Panc1 (cell line): ENCODE measurements around the gene TRIM31. TPM values are rescaled to one million over a fixed set of nuclear protein-coding genes. Genes with fewer than 3 reads are reported as not detected.
A peak's percentile ranks its signal among the peaks of the same experiment; 100 is the strongest.

Experiments
- ATAC-seq: fragments of 200-7000 bp; cut with Tn5 transposase; 2 replicates; pipeline ENCODE4 v1.9.1; 2020; ENCODE audit warnings: mild to moderate bottlenecking, moderate library complexity
- BruUV-seq: library from RNA; stranded (reverse); fragments of 400-500 nt; replicated peaks from 2 replicates; lab custom pipeline; 2021; lab: Mats Ljungman, UMichigan
- CTCF ChIA-PET: fragments of 300-600 bp; sonication (Branson Sonifier 250); formaldehyde crosslinking; loops from one replicate; lab custom pipeline; 2022; ENCODE audit warnings: antibody characterized with exemption; lab: Charles Lee
- POLR2A ChIA-PET: fragments of 300-600 bp; sonication (Branson Sonifier 250); formaldehyde crosslinking; loops from one replicate; lab custom pipeline; 2022; ENCODE audit warnings: antibody characterized with exemption; lab: Charles Lee
- DNase-seq: peaks from one replicate; pipeline ENCODE4 v3.0.0-alpha.2; 2010; ENCODE audit warnings: low read depth, low spot score
- H3K27ac ChIP-seq: 2 replicates; pipeline ENCODE4 v1.5.1; 2011; ENCODE audit warnings: mild to moderate bottlenecking, low read length, inconsistent platforms
- H3K27me3 ChIP-seq: fragments of 200-500 bp; sonication (Bioruptor generic); 2 replicates; pipeline ENCODE4 v1.6.0; 2014; ENCODE audit warnings: low read length, inconsistent platforms; ENCODE audit not compliant: control insufficient read depth, insufficient read depth
- H3K36me3 ChIP-seq: fragments of 200-500 bp; sonication (Bioruptor generic); 2 replicates; pipeline ENCODE4 v1.5.1; 2014; ENCODE audit warnings: inconsistent platforms, mild to moderate bottlenecking, low read length, moderate library complexity; ENCODE audit not compliant: control insufficient read depth, insufficient read depth
- H3K4me1 ChIP-seq: 2 replicates; pipeline ENCODE4 v1.5.1; 2011; ENCODE audit warnings: inconsistent platforms, mild to moderate bottlenecking, low read length, moderate library complexity; ENCODE audit not compliant: control insufficient read depth, insufficient read depth
- H3K4me3 ChIP-seq, 2 experiments: 2 replicates each; pipeline ENCODE4 v1.5.1; 2011 to 2012; ENCODE audit warnings: low read depth in 2 of 2, low read length in 2 of 2, mild to moderate bottlenecking in 2 of 2, inconsistent platforms in 1 of 2, moderate library complexity in 1 of 2
- H3K9me3 ChIP-seq: fragments of 200-500 bp; sonication (Bioruptor generic); 2 replicates; pipeline ENCODE4 v1.5.1; 2014; ENCODE audit warnings: low read depth, mild to moderate bottlenecking, inconsistent platforms, low read length, moderate library complexity; ENCODE audit not compliant: control insufficient read depth, insufficient read depth
- POLR2AphosphoS5 ChIP-seq: IDR thresholded peaks from 2 replicates; pipeline ENCODE4 v1.6.1; 2012; ENCODE audit warnings: mild to moderate bottlenecking, low read depth, low read length, moderate library complexity
- SIN3A ChIP-seq: IDR thresholded peaks from 2 replicates; pipeline ENCODE4 v1.6.1; 2012; ENCODE audit warnings: low read depth, mild to moderate bottlenecking, low read length, moderate library complexity, borderline replicate concordance; ENCODE audit not compliant: insufficient read depth
- TCF7L2 ChIP-seq: IDR thresholded peaks from 2 replicates; pipeline ENCODE4 v1.6.1; 2011; ENCODE audit warnings: mild to moderate bottlenecking, low read depth, low read length, inconsistent platforms
- in situ Hi-C: cut with HindIII; loops from 2 replicates; pipeline ENCODE4 v1.10.0; 2016; ENCODE audit warnings: low sequenced_read_pairs, low pct_unique_long_range_greater_than_20kb
- intact Hi-C: fragments of 100-400 bp; cut with micrococcal nuclease; formaldehyde crosslinking; loops from one replicate; pipeline ENCODE4 v1.10.0; 2022; ENCODE audit not compliant: unreplicated experiment
- total RNA-seq: library from RNA; stranded (reverse); gene quantifications from one replicate; pipeline ENCODE4 v1.2.1, GENCODE V29; 2021; ENCODE audit not compliant: unreplicated experiment
- TF ChIP-seq, protein P1 (sequence below), 2 experiments: IDR thresholded peaks; 2 replicates each; pipeline ENCODE4 v1.6.1; 2011 to 2012; ENCODE audit warnings: low read depth in 2 of 2, control low read depth in 1 of 2, low read length in 1 of 2, mild to moderate bottlenecking in 1 of 2, moderate library complexity in 1 of 2; ENCODE audit not compliant: insufficient read depth in 1 of 2
- TF ChIP-seq, protein P2 (sequence below): fragments of 450-650 bp; IDR thresholded peaks from 2 replicates; pipeline ENCODE4 v1.5.1; 2017; ENCODE audit warnings: mild to moderate bottlenecking

Gene TRIM31
- total RNA-seq, 1 experiment from 2014 or later = not detected

GRCh38 chr6:30063315-30063714, 49.6 kb downstream of the TRIM31 start:
- ATAC-seq (no peak), DNase-seq (no peak)
- peaks cover 24% of the 10 kb centered on the region for H3K4me1 ChIP-seq
- BruUV-seq = no TSS peak
- peaks cover 11% of the 10 kb centered on the region; the same call in 1 of the 2 replicates for H3K36me3 ChIP-seq
- H3K4me3 ChIP-seq = no peak overlapping the region
- TF ChIP-seq POLR2AphosphoS5 (no peak), TCF7L2 (no peak), SIN3A (no peak)
- TF ChIP-seq, protein P1, sequence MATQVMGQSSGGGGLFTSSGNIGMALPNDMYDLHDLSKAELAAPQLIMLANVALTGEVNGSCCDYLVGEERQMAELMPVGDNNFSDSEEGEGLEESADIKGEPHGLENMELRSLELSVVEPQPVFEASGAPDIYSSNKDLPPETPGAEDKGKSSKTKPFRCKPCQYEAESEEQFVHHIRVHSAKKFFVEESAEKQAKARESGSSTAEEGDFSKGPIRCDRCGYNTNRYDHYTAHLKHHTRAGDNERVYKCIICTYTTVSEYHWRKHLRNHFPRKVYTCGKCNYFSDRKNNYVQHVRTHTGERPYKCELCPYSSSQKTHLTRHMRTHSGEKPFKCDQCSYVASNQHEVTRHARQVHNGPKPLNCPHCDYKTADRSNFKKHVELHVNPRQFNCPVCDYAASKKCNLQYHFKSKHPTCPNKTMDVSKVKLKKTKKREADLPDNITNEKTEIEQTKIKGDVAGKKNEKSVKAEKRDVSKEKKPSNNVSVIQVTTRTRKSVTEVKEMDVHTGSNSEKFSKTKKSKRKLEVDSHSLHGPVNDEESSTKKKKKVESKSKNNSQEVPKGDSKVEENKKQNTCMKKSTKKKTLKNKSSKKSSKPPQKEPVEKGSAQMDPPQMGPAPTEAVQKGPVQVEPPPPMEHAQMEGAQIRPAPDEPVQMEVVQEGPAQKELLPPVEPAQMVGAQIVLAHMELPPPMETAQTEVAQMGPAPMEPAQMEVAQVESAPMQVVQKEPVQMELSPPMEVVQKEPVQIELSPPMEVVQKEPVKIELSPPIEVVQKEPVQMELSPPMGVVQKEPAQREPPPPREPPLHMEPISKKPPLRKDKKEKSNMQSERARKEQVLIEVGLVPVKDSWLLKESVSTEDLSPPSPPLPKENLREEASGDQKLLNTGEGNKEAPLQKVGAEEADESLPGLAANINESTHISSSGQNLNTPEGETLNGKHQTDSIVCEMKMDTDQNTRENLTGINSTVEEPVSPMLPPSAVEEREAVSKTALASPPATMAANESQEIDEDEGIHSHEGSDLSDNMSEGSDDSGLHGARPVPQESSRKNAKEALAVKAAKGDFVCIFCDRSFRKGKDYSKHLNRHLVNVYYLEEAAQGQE (IDR thresholded peaks at IDR 0.05; ENCODE audit: insufficient read depth in 1 of 2, low read depth in 2 of 2, low read length in 1 of 2) = no peak
- TF ChIP-seq, protein P2, sequence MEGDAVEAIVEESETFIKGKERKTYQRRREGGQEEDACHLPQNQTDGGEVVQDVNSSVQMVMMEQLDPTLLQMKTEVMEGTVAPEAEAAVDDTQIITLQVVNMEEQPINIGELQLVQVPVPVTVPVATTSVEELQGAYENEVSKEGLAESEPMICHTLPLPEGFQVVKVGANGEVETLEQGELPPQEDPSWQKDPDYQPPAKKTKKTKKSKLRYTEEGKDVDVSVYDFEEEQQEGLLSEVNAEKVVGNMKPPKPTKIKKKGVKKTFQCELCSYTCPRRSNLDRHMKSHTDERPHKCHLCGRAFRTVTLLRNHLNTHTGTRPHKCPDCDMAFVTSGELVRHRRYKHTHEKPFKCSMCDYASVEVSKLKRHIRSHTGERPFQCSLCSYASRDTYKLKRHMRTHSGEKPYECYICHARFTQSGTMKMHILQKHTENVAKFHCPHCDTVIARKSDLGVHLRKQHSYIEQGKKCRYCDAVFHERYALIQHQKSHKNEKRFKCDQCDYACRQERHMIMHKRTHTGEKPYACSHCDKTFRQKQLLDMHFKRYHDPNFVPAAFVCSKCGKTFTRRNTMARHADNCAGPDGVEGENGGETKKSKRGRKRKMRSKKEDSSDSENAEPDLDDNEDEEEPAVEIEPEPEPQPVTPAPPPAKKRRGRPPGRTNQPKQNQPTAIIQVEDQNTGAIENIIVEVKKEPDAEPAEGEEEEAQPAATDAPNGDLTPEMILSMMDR = no peak
- intact Hi-C loops (no loop called here), in situ Hi-C loops (no loop called here)
- ChIA-PET CTCF (interaction anchor here (0.6 kb wide), 1 partner anchor 39 kb away, joined by 4 read pairs; no protein-coding TSS in a partner anchor), POLR2A (no interaction called here)
- H3K9me3 ChIP-seq = no peaks in the 10 kb centered on the region
- H3K27ac ChIP-seq = no peak overlapping the region; the same call in 1 of the 2 replicates
- no peaks in the 10 kb centered on the region for H3K27me3 ChIP-seq

GRCh38 chr6:30062471-30063178, 50.3 kb downstream of the TRIM31 start:
- ChIA-PET CTCF (interaction anchor here (0.6 to 0.7 kb wide), 3 partner anchors 16 to 39 kb away, joined by 3 to 4 read pairs (median 4); no protein-coding TSS in a partner anchor), POLR2A (interaction anchor here (0.6 kb wide), 1 partner anchor 530 kb away, joined by 8 read pairs; no protein-coding TSS in a partner anchor)
- Histone ChIP-seq H3K4me1 (peaks cover 17% of the 10 kb centered on the region), H3K27me3 (no peaks in the 10 kb centered on the region), H3K36me3 (peaks cover 11% of the 10 kb centered on the region; the same call in 1 of the 2 replicates), H3K27ac (no peak overlapping the region; the same call in 1 of the 2 replicates), H3K9me3 (no peaks in the 10 kb centered on the region), H3K4me3 (peak overlapping the region; percentile 98 to 100)
- TF ChIP-seq POLR2AphosphoS5 (no peak), SIN3A (no peak), TCF7L2 (no peak)
- TF ChIP-seq, protein P2 = no peak
- TF ChIP-seq, protein P1 (IDR thresholded peaks at IDR 0.05; ENCODE audit: insufficient read depth in 1 of 2, low read depth in 2 of 2, low read length in 1 of 2) = no peak
- ATAC-seq (no peak), DNase-seq (no peak)
- in situ Hi-C loops = no loop called here
- no TSS peak for BruUV-seq
- intact Hi-C loops = no loop called here
